Measurements from ENCODE around the gene CCR3.

DNA sequence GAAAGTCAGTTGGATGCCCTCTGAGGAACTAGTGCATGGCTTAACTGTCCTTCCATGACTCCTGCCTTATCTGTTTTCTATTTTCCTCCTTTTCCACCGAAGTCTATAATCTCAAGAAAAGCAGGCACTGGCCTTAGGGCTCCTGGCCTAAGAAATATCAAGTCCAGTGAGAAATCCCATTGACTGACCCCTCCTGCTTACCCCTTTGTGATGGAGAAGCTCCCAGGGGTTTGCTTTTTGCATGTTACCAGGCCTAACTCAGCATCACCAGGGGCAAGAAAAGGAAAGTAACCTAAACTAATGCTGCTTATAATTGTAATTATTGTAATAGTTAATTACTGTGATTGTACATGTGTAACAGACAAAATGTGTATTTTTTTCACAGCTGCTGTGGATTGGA, 21.7 kb downstream of the CCR3 start:
- TF ChIP-seq, protein P1, sequence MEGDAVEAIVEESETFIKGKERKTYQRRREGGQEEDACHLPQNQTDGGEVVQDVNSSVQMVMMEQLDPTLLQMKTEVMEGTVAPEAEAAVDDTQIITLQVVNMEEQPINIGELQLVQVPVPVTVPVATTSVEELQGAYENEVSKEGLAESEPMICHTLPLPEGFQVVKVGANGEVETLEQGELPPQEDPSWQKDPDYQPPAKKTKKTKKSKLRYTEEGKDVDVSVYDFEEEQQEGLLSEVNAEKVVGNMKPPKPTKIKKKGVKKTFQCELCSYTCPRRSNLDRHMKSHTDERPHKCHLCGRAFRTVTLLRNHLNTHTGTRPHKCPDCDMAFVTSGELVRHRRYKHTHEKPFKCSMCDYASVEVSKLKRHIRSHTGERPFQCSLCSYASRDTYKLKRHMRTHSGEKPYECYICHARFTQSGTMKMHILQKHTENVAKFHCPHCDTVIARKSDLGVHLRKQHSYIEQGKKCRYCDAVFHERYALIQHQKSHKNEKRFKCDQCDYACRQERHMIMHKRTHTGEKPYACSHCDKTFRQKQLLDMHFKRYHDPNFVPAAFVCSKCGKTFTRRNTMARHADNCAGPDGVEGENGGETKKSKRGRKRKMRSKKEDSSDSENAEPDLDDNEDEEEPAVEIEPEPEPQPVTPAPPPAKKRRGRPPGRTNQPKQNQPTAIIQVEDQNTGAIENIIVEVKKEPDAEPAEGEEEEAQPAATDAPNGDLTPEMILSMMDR (IDR thresholded peaks at IDR 0.05; ENCODE audit: borderline replicate concordance, extremely low read depth, low read length, poor library complexity, severe bottlenecking): no peak
- TF ChIP-seq EZH2 (IDR thresholded peaks at IDR 0.05; ENCODE audit: borderline replicate concordance, low read depth, low read length, severe bottlenecking): no peak

Measured in DND-41 (cell line).